GM23338 (cell line): ENCODE results near the gene IPO13. TPM values are rescaled to one million over a fixed set of nuclear protein-coding genes. Genes with fewer than 3 reads are reported as not detected.

Experiments
- ATAC-seq: fragments of 200-7000 bp; cut with Tn5 transposase; 3 replicates; pipeline ENCODE4 v1.9.1; 2020
- DNase-seq: peaks from one replicate; pipeline ENCODE4 v3.0.0-alpha.2; 2015; ENCODE audit warnings: low spot score
- H2AFZ ChIP-seq: fragments of 200-600 bp; sonication (generic); 2 replicates; pipeline ENCODE4 v1.8.0; 2016; ENCODE audit warnings: antibody characterized with exemption, mild to moderate bottlenecking, moderate library complexity
- H3F3A ChIP-seq: fragments of 200-600 bp; sonication (generic); replicated peaks from 2 replicates; pipeline ENCODE4 v1.8.0; 2017; ENCODE audit warnings: antibody characterized with exemption, mixed run types, low read depth
- H3K27ac ChIP-seq: fragments of 200-600 bp; sonication (generic); 2 replicates; pipeline ENCODE4 v1.6.1; 2016; ENCODE audit warnings: low read depth
- H3K27me3 ChIP-seq: fragments of 200-600 bp; sonication (generic); 2 replicates; pipeline ENCODE4 v1.8.0; 2016; ENCODE audit warnings: mild to moderate bottlenecking, mixed run types, moderate library complexity; ENCODE audit not compliant: insufficient read depth
- H3K36me3 ChIP-seq: fragments of 200-600 bp; sonication (generic); 2 replicates; pipeline ENCODE4 v1.8.0; 2016; ENCODE audit warnings: mild to moderate bottlenecking; ENCODE audit not compliant: insufficient read depth
- H3K4me1 ChIP-seq: fragments of 200-600 bp; sonication (generic); 2 replicates; pipeline ENCODE4 v1.8.0; 2016; ENCODE audit warnings: mild to moderate bottlenecking, moderate library complexity; ENCODE audit not compliant: insufficient read depth
- H3K4me2 ChIP-seq: fragments of 200-600 bp; sonication (generic); 2 replicates; pipeline ENCODE4 v1.7.1; 2017; ENCODE audit warnings: mixed run types
- H3K4me3 ChIP-seq: fragments of 200-600 bp; sonication (generic); 2 replicates; pipeline ENCODE4 v1.6.1; 2016; ENCODE audit warnings: mixed run types
- H3K79me2 ChIP-seq: fragments of 200-600 bp; sonication (generic); replicated peaks from 2 replicates; pipeline ENCODE4 v1.8.0; 2017; ENCODE audit warnings: mild to moderate bottlenecking; ENCODE audit not compliant: insufficient read depth
- H3K9me2 ChIP-seq: fragments of 200-600 bp; sonication (generic); 2 replicates; pipeline ENCODE4 v1.8.0; 2017; ENCODE audit not compliant: insufficient read depth
- H4K20me1 ChIP-seq: fragments of 200-600 bp; sonication (generic); replicated peaks from 2 replicates; pipeline ENCODE4 v1.8.0; 2017; ENCODE audit warnings: mild to moderate bottlenecking; ENCODE audit not compliant: insufficient read depth
- H3K27ac Mint-ChIP-seq: 2 replicates; pipeline ENCODE4 v1.8.0; 2020; ENCODE audit warnings: inconsistent platforms, mild to moderate bottlenecking, moderate library complexity, mixed read lengths
- H3K27me3 Mint-ChIP-seq: 3 replicates; pipeline ENCODE4 v1.8.0; 2022; ENCODE audit warnings: low read depth, mild to moderate bottlenecking, moderate library complexity, mixed read lengths, inconsistent platforms; ENCODE audit not compliant: insufficient read depth, poor library complexity
- H3K36me3 Mint-ChIP-seq: 3 replicates; pipeline ENCODE4 v1.8.0; 2021; ENCODE audit warnings: low read depth, mild to moderate bottlenecking, inconsistent platforms, moderate library complexity, mixed read lengths
- H3K4me1 Mint-ChIP-seq: 3 replicates; pipeline ENCODE4 v1.8.0; 2020; ENCODE audit warnings: mild to moderate bottlenecking, inconsistent platforms, mixed read lengths
- H3K4me3 Mint-ChIP-seq: 3 replicates; pipeline ENCODE4 v1.8.0; 2021; ENCODE audit warnings: moderate library complexity, mild to moderate bottlenecking, inconsistent platforms, mixed read lengths
- H3K9me3 Mint-ChIP-seq: 3 replicates; pipeline ENCODE4 v1.8.0; 2020; ENCODE audit warnings: moderate library complexity, mild to moderate bottlenecking, inconsistent platforms, mixed read lengths
- CREB1 ChIP-seq: fragments of 250-450 bp; sonication (Bioruptor Pico); IDR thresholded peaks from 2 replicates; pipeline ENCODE4 v1.5.0; 2020; ENCODE audit warnings: low read depth, mild to moderate bottlenecking, moderate library complexity
- CTCF ChIP-seq, 2 experiments: fragments of 200-600 bp in 1 of 2; sonication (generic) in 1 of 2; conservative IDR thresholded peaks; 2 replicates each; pipeline versions ENCODE4 v1.5.1 to v1.6.1; 2016 to 2017; ENCODE audit warnings: antibody characterized with exemption in 2 of 2, low read depth in 2 of 2, mild to moderate bottlenecking in 2 of 2, moderate library complexity in 1 of 2
- ETS1 ChIP-seq: IDR thresholded peaks from 2 replicates; pipeline ENCODE4 v1.6.1; 2016; ENCODE audit warnings: antibody characterized with exemption
- EZH2 ChIP-seq: fragments of 200-600 bp; sonication (generic); IDR thresholded peaks from one replicate; pipeline ENCODE4 v1.8.0; 2017; ENCODE audit warnings: antibody characterized with exemption, mild to moderate bottlenecking, low read depth; ENCODE audit not compliant: unreplicated experiment
- JUNB ChIP-seq: IDR thresholded peaks from one replicate; pipeline ENCODE4 v1.6.1; 2016; ENCODE audit warnings: antibody characterized with exemption; ENCODE audit not compliant: unreplicated experiment
- NANOG ChIP-seq: IDR thresholded peaks from 2 replicates; pipeline ENCODE4 v1.6.1; 2016; ENCODE audit warnings: antibody characterized with exemption, borderline replicate concordance
- POLR2AphosphoS5 ChIP-seq: IDR thresholded peaks from 2 replicates; pipeline ENCODE4 v1.6.1; 2016; ENCODE audit warnings: antibody characterized with exemption, low read depth
- REST ChIP-seq: IDR thresholded peaks from one replicate; pipeline ENCODE4 v1.6.1; 2018; ENCODE audit warnings: antibody characterized with exemption; ENCODE audit not compliant: unreplicated experiment
- STAT1 ChIP-seq: IDR thresholded peaks from one replicate; pipeline ENCODE4 v1.6.1; 2016; ENCODE audit warnings: antibody characterized with exemption; ENCODE audit not compliant: unreplicated experiment
- ZNF114 ChIP-seq: fragments of 250-450 bp; sonication (Bioruptor Pico); IDR thresholded peaks from 2 replicates; pipeline ENCODE4 v1.5.0; 2020; ENCODE audit warnings: mild to moderate bottlenecking, moderate library complexity
- ZNF331 ChIP-seq: fragments of 250-450 bp; sonication (Bioruptor Pico); IDR thresholded peaks from 2 replicates; pipeline ENCODE4 v1.5.0; 2020; ENCODE audit warnings: low read depth, mild to moderate bottlenecking, moderate library complexity
- polyA plus RNA-seq: library from polyadenylated mRNA; unstranded; fragments of >200 nt; fragmentation: Nextera tagmentation; extraction: Ambion mirVana; gene quantifications from 2 replicates; pipeline ENCODE4 v1.2.1, GENCODE V29; 2016
- total RNA-seq: library from RNA; depleted of rRNA; stranded (reverse); fragments of >200 nt; shearing (Covaris generic); gene quantifications from 2 replicates; pipeline ENCODE4 v1.2.3, GENCODE V29; 2014

Gene IPO13
- total and polyA plus RNA-seq, 2 experiments from 2014 or later = 10.4 to 22.8 TPM

- TF ChIP-seq ETS1 = no peak
- no peak for TF ChIP-seq STAT1
- no peak for TF ChIP-seq ZNF114 (CRISPR knock-in tag)
- no peak for TF ChIP-seq NANOG
- no peak for TF ChIP-seq POLR2AphosphoS5
Measured at GRCh38 chr1:44014365-44015104, 67.8 kb downstream of the IPO13 start (continued).

- DNase-seq (no peak), ATAC-seq (no peak)
- no peaks in the 10 kb centered on the region for H3K9me3 Mint-ChIP-seq
- Histone ChIP-seq H4K20me1 (peaks cover 7% of the 10 kb centered on the region; the same call in 1 of the 2 replicates), H2AFZ (no peak overlapping the region), H3F3A (no peaks in the 10 kb centered on the region), H3K4me3 (no peak overlapping the region), H3K4me1 (no peaks in the 10 kb centered on the region), H3K79me2 (no peaks in the 10 kb centered on the region), H3K36me3 (no peaks in the 10 kb centered on the region; the same call in 1 of the 2 replicates), H3K27ac (no peak overlapping the region), H3K27me3 (no peaks in the 10 kb centered on the region), H3K9me2 (no peaks in the 10 kb centered on the region), H3K4me2 (no peak overlapping the region)
- H3K27ac Mint-ChIP-seq = 0 out of 2 replicates have a peak overlapping the region, but pooled peaks have one; percentile 31
- peaks cover 7% of the 10 kb centered on the region for H3K36me3 Mint-ChIP-seq
- peaks cover 6% of the 10 kb centered on the region for H3K27me3 Mint-ChIP-seq
- H3K4me3 Mint-ChIP-seq = no peak overlapping the region
- peaks cover 18% of the 10 kb centered on the region for H3K4me1 Mint-ChIP-seq
- TF ChIP-seq ZNF114 (CRISPR knock-in tag) = no peak
Measured at GRCh38 chr1:44015206-44015605, 68.5 kb downstream of the IPO13 start.

GRCh38 chr1:44016041-44016889 lies 69.5 kb downstream of the IPO13 start:
- peaks cover 7% of the 10 kb centered on the region; the same call in 1 of the 2 replicates for H4K20me1 ChIP-seq
- H3K27me3 ChIP-seq = no peaks in the 10 kb centered on the region
- H3K4me2 ChIP-seq = no peak overlapping the region
- ATAC-seq (peak; percentile 22), DNase-seq (no peak)
- H3K9me2 ChIP-seq = no peaks in the 10 kb centered on the region
- Mint-ChIP-seq H3K36me3 (peaks cover 15% of the 10 kb centered on the region), H3K27ac (no peak overlapping the region), H3K9me3 (no peaks in the 10 kb centered on the region), H3K27me3 (peaks cover 5% of the 10 kb centered on the region), H3K4me1 (peaks cover 18% of the 10 kb centered on the region), H3K4me3 (no peak overlapping the region)
- H3F3A ChIP-seq = no peaks in the 10 kb centered on the region
- H2AFZ ChIP-seq = no peak overlapping the region
- H3K4me1 ChIP-seq = no peaks in the 10 kb centered on the region
- H3K79me2 ChIP-seq = no peaks in the 10 kb centered on the region
- no peak overlapping the region for H3K27ac ChIP-seq
- H3K36me3 ChIP-seq = no peaks in the 10 kb centered on the region; the same call in 1 of the 2 replicates
- H3K4me3 ChIP-seq = no peak overlapping the region
- TF ChIP-seq EZH2 (no peak), ZNF331 (no peak), NANOG (no peak), JUNB (no peak), CTCF (conservative IDR thresholded peaks at IDR 0.05; ENCODE audit: low read depth in 2 of 2) (no peak), REST (no peak), ZNF114 (CRISPR knock-in tag) (no peak), CREB1 (no peak), STAT1 (no peak), POLR2AphosphoS5 (no peak)
